AG04449 (cell line): ENCODE measurements around the gene GAK.
"Not testable (repeated sequence)": the region's sequence is repeated elsewhere in the genome, so short reads cannot be mapped to it uniquely, and the experiment has no call there.

Source experiments
- CTCF ChIA-PET: fragments of 350-600 bp; formaldehyde crosslinking; extraction: SDS; loops from one replicate; lab custom pipeline; 2021; ENCODE audit warnings: antibody characterized with exemption; lab: Yijun Ruan, JAX
- POLR2A ChIA-PET: fragments of 400-600, 350-600 bp; formaldehyde crosslinking; extraction: SDS; loops from one replicate; lab custom pipeline; 2020; ENCODE audit warnings: antibody characterized with exemption, inconsistent platforms; lab: Yijun Ruan, JAX
- DNase-seq: peaks from one replicate; pipeline ENCODE4 v3.0.0-alpha.2; 2010; ENCODE audit warnings: low read depth, low spot score
- H3K4me3 ChIP-seq: 2 replicates; pipeline ENCODE4 v1.5.1; 2011; ENCODE audit warnings: low read depth, mild to moderate bottlenecking, control low read depth, low read length
- CTCF ChIP-seq: IDR thresholded peaks from one replicate; pipeline ENCODE4 v1.5.1; 2011; ENCODE audit warnings: mild to moderate bottlenecking, moderate library complexity, low read length, control low read depth, inconsistent platforms; ENCODE audit not compliant: insufficient read depth; ENCODE audit errors: missing control alignments

The GAK gene

GRCh38 chr4:815464-816146, 116.5 kb downstream of the GAK start:
- ChIA-PET CTCF (no interaction called here), POLR2A (interaction anchor here (0.6 kb wide), 1 partner anchor 19 kb away, joined by 3 read pairs; no protein-coding TSS in a partner anchor)
- DNase-seq: no peak
- H3K4me3 ChIP-seq: no peak overlapping the region
- no peak for TF ChIP-seq CTCF

- no peak overlapping the region for H3K4me3 ChIP-seq
- ChIA-PET CTCF (no interaction called here), POLR2A (no interaction called here)
- TF ChIP-seq CTCF: no peak
- no peak for DNase-seq
Observed at GRCh38 chr4:814312-814850, 117.7 kb downstream of the GAK start.

- no peak for TF ChIP-seq CTCF
- ChIA-PET CTCF (no interaction called here), POLR2A (no interaction called here)
- DNase-seq: no peak
- no peak overlapping the region for H3K4me3 ChIP-seq
Observed at GRCh38 chr4:813900-814299, 118.2 kb downstream of the GAK start.

- no peak for DNase-seq
- TF ChIP-seq CTCF: no peak
- ChIA-PET CTCF (no interaction called here), POLR2A (no interaction called here)
- no peak overlapping the region for H3K4me3 ChIP-seq
Observed at GRCh38 chr4:808860-809570, 123.1 kb downstream of the GAK start.

- no peak overlapping the region for H3K4me3 ChIP-seq
- no peak for TF ChIP-seq CTCF
Observed at GRCh38 chr4:807792-808191, 124.3 kb downstream of the GAK start.

GRCh38 chr4:806979-807378, 125.1 kb downstream of the GAK start:
- POLR2A ChIA-PET, DNase-seq: not testable (repeated sequence)

More at GRCh38 chr4:807792-808191, 124.3 kb downstream of the GAK start:
- ChIA-PET POLR2A (interaction anchor here (0.6 kb wide), 1 partner anchor 78 kb away, joined by 4 read pairs; no protein-coding TSS in a partner anchor), CTCF (no interaction called here)
- no peak for DNase-seq

More at GRCh38 chr4:806979-807378, 125.1 kb downstream of the GAK start:
- CTCF ChIA-PET, H3K4me3 ChIP-seq: not testable (repeated sequence)
